Esophagus muscularis mucosa (tissue), 4 donors: ENCODE data around the gene PLEKHH2. TPM values are rescaled to one million over a fixed set of nuclear protein-coding genes. Genes with fewer than 3 reads are reported as not detected.

Experiments used
- DNase-seq: peaks from one replicate; pipeline ENCODE4 v3.0.0-alpha.2; 2017; ENCODE audit errors: extremely low spot score
- H3K27ac ChIP-seq, 4 donors: fragments of 200-600 bp; sonication (generic); replicated peaks in 1 of 4; 1 replicate in 3 of 4; 2 replicates in 1 of 4; pipeline ENCODE4 v1.5.1; 2016 to 2019; ENCODE audit warnings: mild to moderate bottlenecking in 1 of 4
- H3K27me3 ChIP-seq, 4 donors: fragments of 200-600 bp; sonication (generic); one replicate each; pipeline versions ENCODE4 v1.5.1 to v1.6.0; 2016 to 2019
- H3K36me3 ChIP-seq, 4 donors: fragments of 200-600 bp; sonication (generic); one replicate each; pipeline ENCODE4 v1.5.1; 2016 to 2019
- H3K4me1 ChIP-seq, 4 donors: fragments of 200-600 bp; sonication (generic); one replicate each; pipeline ENCODE4 v1.5.1; 2016 to 2019
- H3K4me3 ChIP-seq, 4 donors: fragments of 200-600 bp; sonication (generic); 1 replicate in 2 of 4; 2 replicates in 2 of 4; pipeline ENCODE4 v1.5.1; 2016 to 2019; ENCODE audit warnings: mild to moderate bottlenecking in 4 of 4, moderate library complexity in 1 of 4
- H3K9me3 ChIP-seq, 4 donors: fragments of 200-600 bp; sonication (generic); 1 replicate in 3 of 4; 2 replicates in 1 of 4; pipeline ENCODE4 v1.5.1; 2016 to 2019
- EP300 ChIP-seq: sonication (generic); formaldehyde crosslinking; IDR thresholded peaks from one replicate; pipeline ENCODE4 v1.6.1; 2017; ENCODE audit warnings: antibody characterized with exemption
- POLR2A ChIP-seq: fragments of 450-650 bp; IDR thresholded peaks from one replicate; pipeline ENCODE4 v1.6.1; 2017; ENCODE audit warnings: antibody characterized with exemption, moderate library complexity, mild to moderate bottlenecking, low read depth
- POLR2AphosphoS5 ChIP-seq, 2 donors: sonication (generic); formaldehyde crosslinking; IDR thresholded peaks; one replicate each; pipeline ENCODE4 v1.6.1; 2017; ENCODE audit warnings: antibody characterized with exemption in 2 of 2
- WGBS: methylation state at CpG from one replicate; pipeline ENCODE4 v1.1.5; 2018; 5-methylcytosine and 5-hydroxymethylcytosine counted together
- intact Hi-C: fragments of 100-400 bp; cut with DNase I; formaldehyde crosslinking; loops from one replicate; pipeline ENCODE4 v1.15.1; 2023
- total RNA-seq, 4 donors: library from RNA; depleted of rRNA; stranded (reverse); fragments of >200 nt; gene quantifications; one replicate each; pipeline versions ENCODE4 v1.1.0 to v1.2.1, GENCODE V29; 2016
- TF ChIP-seq, protein P1 (sequence below), 3 experiments: fragments of 200-600 bp in 2 of 3; fragments of 450-650 bp in 1 of 3; sonication (generic) in 2 of 3; IDR thresholded peaks; one replicate each; pipeline ENCODE4 v1.5.1; 2017 to 2019; ENCODE audit warnings: antibody characterized with exemption in 3 of 3, mild to moderate bottlenecking in 2 of 3, moderate library complexity in 1 of 3

PLEKHH2 gene
- total RNA-seq, 4 donors from 2014 or later = 20.3 to 32.4 (median 25.1) TPM

DNA sequence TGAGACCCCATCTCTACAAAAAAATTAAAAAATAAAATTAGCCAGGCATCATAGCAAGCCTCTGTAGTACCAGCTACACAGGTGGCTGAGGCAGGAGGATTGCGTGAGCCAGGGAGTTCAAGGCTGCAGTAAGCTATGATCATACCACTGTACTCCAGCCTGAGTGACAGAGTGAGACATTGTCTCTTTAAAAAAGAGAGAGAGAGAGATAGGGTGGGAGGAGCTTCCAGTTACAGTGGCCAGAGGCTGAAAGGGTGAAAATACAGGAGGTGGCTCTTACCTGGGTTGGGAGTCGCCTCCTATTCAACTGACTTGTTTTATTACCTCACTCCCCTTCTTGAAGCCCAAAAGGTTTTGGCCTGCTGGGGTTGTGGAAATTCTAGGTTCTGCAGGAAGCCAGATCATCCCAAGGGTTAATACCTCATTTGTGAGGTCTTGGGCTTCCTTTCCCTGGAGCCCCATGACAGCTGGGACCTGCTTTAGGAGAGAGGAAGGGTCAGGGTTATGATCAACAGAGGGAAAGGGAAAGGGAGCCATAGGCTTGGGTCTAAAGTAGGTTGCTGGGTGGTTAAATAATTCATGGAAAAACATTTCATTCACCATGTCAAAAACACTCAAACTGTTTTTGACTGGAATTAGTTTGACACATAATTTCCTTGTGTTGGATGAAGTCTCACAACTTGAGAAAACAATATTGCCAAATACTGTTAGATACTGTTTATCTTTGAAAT, 154.1 kb downstream of the PLEKHH2 start:
- Histone ChIP-seq H3K4me3 (no peak overlapping the region), H3K36me3 (peaks cover 0 to 50% (median 16%) of the 10 kb centered on the region in 4 donors), H3K27me3 (no peaks in the 10 kb centered on the region), H3K4me1 (peaks cover 0 to 52% (median 23%) of the 10 kb centered on the region in 4 donors), H3K9me3 (no peaks in the 10 kb centered on the region), H3K27ac (peak overlapping the region; percentile 42 to 64 (median 55))
- intact Hi-C loops = no loop called here
- TF ChIP-seq POLR2AphosphoS5 (IDR thresholded peaks at IDR 0.05) (no peak), POLR2A (no peak)
- DNase-seq = no peak
- WGBS = 96% methylated on average over 2 of the region's 2 CpGs

DNA sequence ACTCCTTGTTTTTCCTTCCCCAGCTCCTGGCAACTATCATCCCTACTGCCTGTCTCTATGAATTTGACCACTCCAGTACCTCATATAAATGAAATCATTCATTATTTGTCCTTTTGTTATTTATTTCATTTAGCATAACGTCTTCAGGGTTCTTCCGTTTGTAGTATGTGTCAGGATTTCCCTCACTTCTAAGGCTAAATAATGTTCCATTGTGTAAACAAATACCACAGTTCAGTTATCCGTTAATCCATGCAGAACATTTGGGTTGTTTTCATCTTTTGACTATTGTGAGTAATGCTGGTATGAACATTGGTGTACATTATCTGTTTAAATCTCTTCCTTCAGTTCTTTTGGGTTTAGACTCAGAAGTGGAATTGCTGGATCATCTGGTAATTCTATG, 155.6 kb downstream of the PLEKHH2 start:
- Histone ChIP-seq H3K27ac (no peak overlapping the region), H3K27me3 (no peaks in the 10 kb centered on the region), H3K4me1 (peaks cover 0 to 50% (median 23%) of the 10 kb centered on the region in 4 donors), H3K4me3 (no peak overlapping the region), H3K36me3 (peaks cover 0 to 48% (median 20%) of the 10 kb centered on the region in 4 donors), H3K9me3 (no peaks in the 10 kb centered on the region)
- intact Hi-C loops = no loop called here
- WGBS = 42% methylated on average over 3 of the region's 3 CpGs
- TF ChIP-seq, protein P1, sequence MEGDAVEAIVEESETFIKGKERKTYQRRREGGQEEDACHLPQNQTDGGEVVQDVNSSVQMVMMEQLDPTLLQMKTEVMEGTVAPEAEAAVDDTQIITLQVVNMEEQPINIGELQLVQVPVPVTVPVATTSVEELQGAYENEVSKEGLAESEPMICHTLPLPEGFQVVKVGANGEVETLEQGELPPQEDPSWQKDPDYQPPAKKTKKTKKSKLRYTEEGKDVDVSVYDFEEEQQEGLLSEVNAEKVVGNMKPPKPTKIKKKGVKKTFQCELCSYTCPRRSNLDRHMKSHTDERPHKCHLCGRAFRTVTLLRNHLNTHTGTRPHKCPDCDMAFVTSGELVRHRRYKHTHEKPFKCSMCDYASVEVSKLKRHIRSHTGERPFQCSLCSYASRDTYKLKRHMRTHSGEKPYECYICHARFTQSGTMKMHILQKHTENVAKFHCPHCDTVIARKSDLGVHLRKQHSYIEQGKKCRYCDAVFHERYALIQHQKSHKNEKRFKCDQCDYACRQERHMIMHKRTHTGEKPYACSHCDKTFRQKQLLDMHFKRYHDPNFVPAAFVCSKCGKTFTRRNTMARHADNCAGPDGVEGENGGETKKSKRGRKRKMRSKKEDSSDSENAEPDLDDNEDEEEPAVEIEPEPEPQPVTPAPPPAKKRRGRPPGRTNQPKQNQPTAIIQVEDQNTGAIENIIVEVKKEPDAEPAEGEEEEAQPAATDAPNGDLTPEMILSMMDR (IDR thresholded peaks at IDR 0.05) = no peak
- TF ChIP-seq POLR2A (no peak), POLR2AphosphoS5 (IDR thresholded peaks at IDR 0.05) (no peak), EP300 (no peak)
- no peak for DNase-seq

DNA sequence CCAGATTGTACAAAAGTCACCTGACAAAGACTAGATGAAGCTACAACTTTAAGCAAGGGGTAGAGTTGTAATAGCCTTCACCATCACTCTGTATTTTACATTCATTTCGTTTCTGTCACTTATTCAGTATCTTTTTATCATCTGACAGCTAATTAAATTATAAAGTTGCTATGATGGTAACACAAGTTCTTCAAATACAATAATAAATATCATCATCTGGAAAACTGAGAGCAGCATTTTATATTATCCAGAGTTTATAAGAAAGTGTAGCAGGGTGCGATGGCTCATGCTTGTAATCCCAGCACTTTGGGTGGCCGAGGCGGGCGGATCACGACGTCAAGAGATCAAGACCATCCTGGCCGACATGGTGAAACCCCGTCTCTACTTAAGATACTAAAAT, 157.9 kb downstream of the PLEKHH2 start:
- peaks cover 0 to 44% (median 12%) of the 10 kb centered on the region in 4 donors for H3K36me3 ChIP-seq
- no peaks in the 10 kb centered on the region for H3K27me3 ChIP-seq
- H3K4me3 ChIP-seq = no peak overlapping the region
- WGBS = 93% methylated on average over 9 of the region's 9 CpGs
- no peak for TF ChIP-seq POLR2A
- no peak for TF ChIP-seq EP300
- TF ChIP-seq POLR2AphosphoS5 (IDR thresholded peaks at IDR 0.05) = no peak
- TF ChIP-seq, protein P1 (IDR thresholded peaks at IDR 0.05) = no peak
- H3K4me1 ChIP-seq = peaks cover 0 to 33% (median 16%) of the 10 kb centered on the region in 4 donors
- no peak overlapping the region for H3K27ac ChIP-seq
- intact Hi-C loops = no loop called here
- no peak for DNase-seq
- H3K9me3 ChIP-seq = no peaks in the 10 kb centered on the region

DNA sequence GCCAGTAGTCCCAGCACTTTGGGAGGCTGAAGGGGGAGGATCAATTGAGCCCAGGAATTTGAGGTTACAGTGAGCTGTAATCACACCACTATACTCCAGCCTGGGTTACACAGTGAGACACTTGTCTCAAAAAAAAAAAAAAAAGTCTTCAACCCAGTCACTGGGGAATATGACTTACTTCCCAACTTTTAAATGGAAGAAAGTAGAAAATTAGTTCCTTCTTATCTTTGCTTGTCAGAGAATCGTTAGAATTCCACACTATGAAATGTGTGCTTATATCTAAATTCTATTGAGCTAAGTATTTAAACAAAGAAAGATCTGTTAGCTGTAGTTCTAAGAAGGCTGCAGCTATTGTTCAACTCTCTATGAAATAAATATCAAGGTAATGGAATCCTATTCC, 159.1 kb downstream of the PLEKHH2 start:
- TF ChIP-seq POLR2A (no peak), EP300 (no peak), POLR2AphosphoS5 (IDR thresholded peaks at IDR 0.05) (no peak)
- TF ChIP-seq, protein P1 (IDR thresholded peaks at IDR 0.05) = no peak
- H3K36me3 ChIP-seq = peaks cover 0 to 40% (median 8%) of the 10 kb centered on the region in 4 donors
- 83% methylated on average over 1 of the region's 1 CpG for WGBS

DNA sequence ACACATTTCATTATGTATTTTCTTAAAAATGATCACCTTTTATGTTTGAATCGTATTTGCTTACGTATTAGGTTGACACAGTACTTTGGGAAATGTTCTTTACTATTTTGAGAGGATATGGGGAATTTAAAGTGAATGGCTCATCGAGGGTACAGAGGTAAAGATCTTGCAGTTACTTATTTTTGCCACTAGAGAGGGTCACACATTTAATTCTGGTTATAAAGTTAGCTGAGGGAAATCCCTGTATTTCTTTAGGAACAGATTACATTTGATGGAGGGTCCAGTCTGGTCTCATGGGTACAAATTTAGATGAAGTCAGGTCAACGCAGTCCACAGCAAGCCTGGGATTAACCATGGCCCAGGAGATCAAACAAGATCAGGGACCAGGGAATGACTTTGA, 161.2 kb downstream of the PLEKHH2 start:
- Histone ChIP-seq H3K4me3 (no peak overlapping the region), H3K27ac (no peak overlapping the region), H3K36me3 (peaks cover 0 to 32% (median 12%) of the 10 kb centered on the region in 4 donors), H3K9me3 (no peaks in the 10 kb centered on the region), H3K4me1 (no peaks in the 10 kb centered on the region), H3K27me3 (no peaks in the 10 kb centered on the region)
- intact Hi-C loops = no loop called here
- no peak for DNase-seq
- TF ChIP-seq POLR2A = no peak
- TF ChIP-seq, protein P1 (IDR thresholded peaks at IDR 0.05) = no peak
- TF ChIP-seq EP300 = no peak
- no peak for TF ChIP-seq POLR2AphosphoS5 (IDR thresholded peaks at IDR 0.05)
- 85% methylated on average over 4 of the region's 4 CpGs for WGBS

More for the DNA sequence above, 159.1 kb downstream of the PLEKHH2 start:
- Histone ChIP-seq H3K4me3 (no peak overlapping the region), H3K27me3 (no peaks in the 10 kb centered on the region), H3K4me1 (peaks cover 0 to 20% (median 7%) of the 10 kb centered on the region in 4 donors), H3K9me3 (no peaks in the 10 kb centered on the region), H3K27ac (no peak overlapping the region)
- intact Hi-C loops = no loop called here
- no peak for DNase-seq
